Neural progenitor cell (in vitro differentiated cells): ENCODE data around the gene RXRA.

ENCODE experiments used
- CTCF ChIP-seq: fragments of 200-600 bp; sonication (generic); IDR thresholded peaks from 2 replicates; pipeline ENCODE4 v1.5.1; 2017; ENCODE audit warnings: antibody characterized with exemption, mild to moderate bottlenecking
- EZH2 ChIP-seq: fragments of 200-600 bp; sonication (generic); IDR thresholded peaks from 2 replicates; pipeline ENCODE4 v1.6.1; 2017; ENCODE audit warnings: antibody characterized with exemption, mild to moderate bottlenecking, moderate library complexity
- EZH2phosphoT487 ChIP-seq: fragments of 200-600 bp; sonication (generic); IDR thresholded peaks from 2 replicates; pipeline ENCODE4 v1.6.1; 2017; ENCODE audit warnings: antibody characterized with exemption

GRCh38 chr9:134431626-134432025, 105.4 kb downstream of the RXRA start:
- TF ChIP-seq CTCF = no peak
- TF ChIP-seq EZH2phosphoT487 = no peak
- no peak for TF ChIP-seq EZH2
